BJ (cell line): Measurements from ENCODE around the gene CNOT6. TPM values are rescaled to one million over a fixed set of nuclear protein-coding genes. Genes with fewer than 3 reads are reported as not detected.

Experiments used
- CTCF ChIA-PET: fragments of 350-600 bp; formaldehyde crosslinking; extraction: SDS; loops from one replicate; lab custom pipeline; 2021; ENCODE audit warnings: antibody characterized with exemption, inconsistent platforms; lab: Yijun Ruan, JAX
- POLR2A ChIA-PET: fragments of 300-600 bp; sonication (Branson Sonifier 250); formaldehyde crosslinking; extraction: SDS; loops from one replicate; lab custom pipeline; 2021; ENCODE audit warnings: antibody characterized with exemption; lab: Charles Lee
- DNase-seq: peaks from one replicate; pipeline ENCODE4 v3.0.0-alpha.2; 2011; ENCODE audit warnings: low read depth
- H3K27me3 ChIP-seq: 2 replicates; pipeline ENCODE4 v1.6.0; 2011; ENCODE audit warnings: low read length; ENCODE audit not compliant: control insufficient read depth, insufficient read depth
- H3K36me3 ChIP-seq: 2 replicates; pipeline ENCODE4 v1.5.1; 2011; ENCODE audit warnings: low read length; ENCODE audit not compliant: control insufficient read depth, insufficient read depth
- H3K4me3 ChIP-seq: 2 replicates; pipeline ENCODE4 v1.5.1; 2011; ENCODE audit warnings: low read depth, mild to moderate bottlenecking, control low read depth, low read length
- polyA plus RNA-seq: library from polyadenylated mRNA; depleted of rRNA; stranded (reverse); fragments of >200 nt; gene quantifications from 2 replicates; pipeline ENCODE4 v1.2.3, GENCODE V29; 2011
- TF ChIP-seq, protein P1 (sequence below): IDR thresholded peaks from 2 replicates; pipeline ENCODE4 v1.5.1; 2011; ENCODE audit warnings: low read depth, mild to moderate bottlenecking, control low read depth, inconsistent platforms, low read length, moderate library complexity; ENCODE audit not compliant: insufficient read depth

Gene CNOT6
- polyA plus RNA-seq, 1 experiment: 3.9 TPM

DNA sequence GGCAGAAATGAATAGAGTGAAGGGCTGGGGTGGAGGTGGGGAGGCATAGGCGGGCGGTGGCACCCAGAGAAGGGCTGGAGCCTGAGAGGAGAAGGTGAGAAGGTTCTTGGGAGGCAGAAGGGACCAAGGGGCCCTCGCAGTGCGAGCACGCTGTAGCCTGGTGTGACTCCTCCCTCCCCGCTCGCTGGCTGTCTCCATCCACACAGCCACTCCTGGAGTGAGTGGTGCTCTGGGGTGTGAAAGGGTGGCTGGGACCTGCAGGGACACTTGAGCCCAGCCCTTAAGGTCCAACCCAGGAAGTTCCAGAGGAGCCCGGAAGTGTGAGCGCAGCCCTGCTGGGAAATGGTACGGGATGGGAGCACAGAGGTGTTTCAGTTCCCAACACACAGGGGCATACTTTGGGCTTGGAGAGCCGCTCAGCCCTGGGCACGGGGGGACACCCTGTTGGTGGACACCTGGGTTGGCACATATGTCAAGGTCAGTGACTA, 106.4 kb downstream of the CNOT6 start:
- H3K4me3 ChIP-seq: no peak overlapping the region
- CTCF ChIA-PET: interaction anchor here (0.7 to 1.0 kb wide), 2 partner anchors 15 to 54 kb away, joined by 3 read pairs; no protein-coding TSS in a partner anchor
- H3K27me3 ChIP-seq: no peaks in the 10 kb centered on the region
- POLR2A ChIA-PET: no interaction called here
- H3K36me3 ChIP-seq: no peaks in the 10 kb centered on the region
- DNase-seq: no peak
- TF ChIP-seq, protein P1, sequence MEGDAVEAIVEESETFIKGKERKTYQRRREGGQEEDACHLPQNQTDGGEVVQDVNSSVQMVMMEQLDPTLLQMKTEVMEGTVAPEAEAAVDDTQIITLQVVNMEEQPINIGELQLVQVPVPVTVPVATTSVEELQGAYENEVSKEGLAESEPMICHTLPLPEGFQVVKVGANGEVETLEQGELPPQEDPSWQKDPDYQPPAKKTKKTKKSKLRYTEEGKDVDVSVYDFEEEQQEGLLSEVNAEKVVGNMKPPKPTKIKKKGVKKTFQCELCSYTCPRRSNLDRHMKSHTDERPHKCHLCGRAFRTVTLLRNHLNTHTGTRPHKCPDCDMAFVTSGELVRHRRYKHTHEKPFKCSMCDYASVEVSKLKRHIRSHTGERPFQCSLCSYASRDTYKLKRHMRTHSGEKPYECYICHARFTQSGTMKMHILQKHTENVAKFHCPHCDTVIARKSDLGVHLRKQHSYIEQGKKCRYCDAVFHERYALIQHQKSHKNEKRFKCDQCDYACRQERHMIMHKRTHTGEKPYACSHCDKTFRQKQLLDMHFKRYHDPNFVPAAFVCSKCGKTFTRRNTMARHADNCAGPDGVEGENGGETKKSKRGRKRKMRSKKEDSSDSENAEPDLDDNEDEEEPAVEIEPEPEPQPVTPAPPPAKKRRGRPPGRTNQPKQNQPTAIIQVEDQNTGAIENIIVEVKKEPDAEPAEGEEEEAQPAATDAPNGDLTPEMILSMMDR: no peak

DNA sequence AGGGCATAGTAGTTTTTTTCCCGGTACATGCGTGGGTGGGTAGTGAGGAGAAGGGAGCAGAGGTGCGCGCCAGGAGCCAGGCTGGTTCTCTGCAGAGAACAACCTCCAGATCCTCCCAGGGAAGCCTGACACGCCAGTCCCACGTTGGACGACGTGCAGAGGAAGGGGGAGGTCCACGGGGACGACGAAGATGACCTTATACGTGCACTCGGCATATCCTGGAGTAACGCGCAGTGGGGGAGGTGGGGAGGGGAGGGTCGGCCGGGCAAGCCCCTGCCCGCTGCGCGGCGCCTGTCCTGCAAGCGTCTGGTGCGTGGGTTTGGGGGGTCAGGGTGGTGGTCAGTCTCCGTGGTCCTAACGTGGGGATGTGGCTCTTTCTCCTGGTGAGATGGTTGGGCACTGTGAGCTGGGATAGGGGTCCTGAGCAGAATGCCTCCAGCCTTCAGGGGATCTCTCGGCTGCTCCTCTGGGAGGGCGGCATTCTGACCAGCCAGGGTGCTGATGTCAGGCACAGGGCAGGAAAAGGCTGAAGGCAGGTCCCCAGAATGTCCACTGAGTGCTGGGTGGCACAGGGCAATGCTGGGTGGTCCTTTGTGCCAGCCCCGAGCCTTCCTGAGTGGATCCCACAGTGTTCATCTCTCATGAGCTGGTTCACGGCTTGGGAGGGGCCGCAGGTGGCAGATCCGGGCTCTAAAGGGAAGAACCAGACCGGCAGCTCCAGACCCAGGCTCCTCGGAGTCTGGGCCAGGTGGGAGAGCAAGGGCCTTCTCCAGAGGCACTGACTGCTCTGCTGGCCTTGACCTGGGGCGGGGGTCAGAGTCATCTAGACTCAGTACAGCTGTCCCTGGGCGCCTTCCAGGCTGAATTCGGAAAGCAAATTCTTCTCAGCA, 107.7 kb downstream of the CNOT6 start:
- CTCF ChIA-PET: interaction anchor here (1.0 kb wide), 1 partner anchor 12 kb away, joined by 3 read pairs; no protein-coding TSS in a partner anchor
- POLR2A ChIA-PET: no interaction called here

DNA sequence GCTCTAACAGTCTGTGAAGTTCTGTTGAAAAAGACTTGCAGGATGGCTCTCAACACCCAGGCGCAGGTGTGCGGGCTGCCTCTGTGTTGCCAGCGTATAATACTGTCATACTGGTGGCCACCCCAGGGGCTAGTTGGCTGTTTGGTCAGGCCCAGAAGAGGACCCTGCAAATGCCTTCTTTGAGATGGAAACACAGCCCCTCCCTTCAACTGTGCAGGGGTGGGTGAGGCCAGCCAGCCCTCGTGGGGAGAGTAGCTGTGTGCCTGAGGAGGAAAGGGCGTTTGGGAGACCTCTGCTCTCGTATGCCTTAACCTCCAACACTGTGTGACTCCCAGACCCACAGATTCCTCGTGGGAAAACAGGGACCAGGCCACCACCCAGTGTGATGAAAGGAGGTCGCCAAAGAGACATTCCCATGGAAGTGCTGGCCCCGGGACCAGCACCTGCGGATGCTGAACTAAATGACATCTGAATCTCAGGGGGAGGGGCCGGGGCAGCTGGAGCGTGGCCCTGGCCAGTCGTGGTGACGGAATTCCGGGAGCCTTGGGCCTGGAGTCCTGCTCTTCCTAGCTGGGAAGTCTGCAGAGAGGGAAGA, 108.4 kb downstream of the CNOT6 start:
- CTCF ChIA-PET: interaction anchor here (1.0 kb wide), 1 partner anchor 11 kb away, joined by 3 read pairs; no protein-coding TSS in a partner anchor

More for the DNA sequence above, 107.7 kb downstream of the CNOT6 start:
- DNase-seq: no peak
- Histone ChIP-seq H3K4me3 (no peak overlapping the region), H3K27me3 (no peaks in the 10 kb centered on the region), H3K36me3 (no peaks in the 10 kb centered on the region)
- TF ChIP-seq, protein P1: no peak

DNA sequence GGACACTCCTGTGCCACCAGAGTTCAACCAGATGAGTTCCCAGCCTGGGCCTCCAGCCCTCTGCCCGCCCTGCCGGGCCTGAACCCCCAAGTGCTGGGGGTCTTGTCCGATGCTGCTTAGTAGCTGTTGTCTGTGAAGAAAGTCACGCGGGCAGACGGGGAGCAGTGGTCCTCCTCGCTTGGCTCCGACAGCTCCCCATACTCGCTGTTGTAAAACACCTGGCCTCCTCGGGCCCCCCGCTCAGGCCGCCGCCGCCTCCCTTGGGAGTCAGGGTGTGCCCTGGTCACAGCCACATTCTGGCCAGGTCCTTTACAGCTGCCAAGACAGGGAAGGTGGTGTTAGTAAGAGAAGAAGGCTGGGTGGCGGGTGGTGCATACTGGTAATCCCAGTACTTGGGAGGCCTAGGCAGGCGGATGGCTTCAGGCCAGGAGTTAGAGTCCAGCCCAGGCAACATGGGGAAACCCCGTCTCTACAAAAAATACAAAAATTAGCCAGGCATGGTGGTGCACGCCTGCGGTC, 109.0 kb downstream of the CNOT6 start:
- ChIA-PET POLR2A (no interaction called here), CTCF (no interaction called here)
- H3K4me3 ChIP-seq: no peak overlapping the region
- no peaks in the 10 kb centered on the region for H3K27me3 ChIP-seq
- DNase-seq: no peak
- TF ChIP-seq, protein P1: no peak
- no peaks in the 10 kb centered on the region for H3K36me3 ChIP-seq

More for the DNA sequence above, 108.4 kb downstream of the CNOT6 start:
- POLR2A ChIA-PET: no interaction called here
- no peak overlapping the region for H3K4me3 ChIP-seq
- H3K36me3 ChIP-seq: no peaks in the 10 kb centered on the region
- TF ChIP-seq, protein P1: no peak
- DNase-seq: no peak
- H3K27me3 ChIP-seq: no peaks in the 10 kb centered on the region

DNA sequence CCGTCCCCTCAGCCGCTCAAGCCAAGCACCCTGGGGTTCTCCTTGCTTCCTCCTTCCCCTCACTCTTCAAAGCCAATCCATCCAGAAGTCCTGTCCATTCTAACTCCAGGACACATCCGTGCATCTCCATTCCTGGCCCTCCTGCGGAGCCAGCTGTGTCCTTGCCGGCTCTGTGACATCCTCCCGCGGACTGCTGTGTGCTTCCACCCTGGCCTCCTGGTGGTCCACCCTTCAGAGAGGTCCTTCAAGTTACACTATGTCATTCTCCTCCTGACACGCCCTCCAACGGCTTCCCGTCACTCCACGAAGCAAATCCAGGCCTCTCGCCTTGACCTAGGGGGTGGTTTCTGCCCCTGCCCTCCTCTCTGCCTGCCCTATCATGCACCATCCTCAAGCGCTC, 110.1 kb downstream of the CNOT6 start:
- Histone ChIP-seq H3K27me3 (no peaks in the 10 kb centered on the region), H3K4me3 (no peak overlapping the region), H3K36me3 (no peaks in the 10 kb centered on the region)
- ChIA-PET CTCF (no interaction called here), POLR2A (no interaction called here)
- TF ChIP-seq, protein P1: no peak
- no peak for DNase-seq
